ENCODE measurements around the gene DENND1B. TPM values are rescaled to one million over a fixed set of nuclear protein-coding genes. Genes with fewer than 3 reads are reported as not detected.

Gene DENND1B
- total RNA-seq, 4 donors from 2014 or later, result 3.3 to 21.7 (median 8.9) TPM

- no peak for ATAC-seq
- TF ChIP-seq POLR2A (IDR thresholded peaks at IDR 0.05) (no peak), CTCF (IDR thresholded peaks at IDR 0.05 in 4 of 5, conservative IDR thresholded peaks at IDR 0.05 in 1 of 5) (no peak)
These were observed 35.5 kb upstream of the DENND1B start for GRCh38 chr1:197810812-197811211.

GRCh38 chr1:197808880-197809279 is 33.6 kb upstream of the DENND1B start:
- no peaks in the 10 kb centered on the region for H3K4me1 ChIP-seq
- no peaks in the 10 kb centered on the region for H3K9me3 ChIP-seq
- intact Hi-C loops (cut with DNase I; ENCODE audit: low total_unique reads), result no loop called here
- no peaks in the 10 kb centered on the region for H3K27me3 ChIP-seq
- no peak overlapping the region for H3K4me3 ChIP-seq
- H3K36me3 ChIP-seq, result no peaks in the 10 kb centered on the region
- in situ Hi-C loops (cut with MboI; ENCODE audit: low sequenced_read_pairs in 4 of 4), result no loop called here
- no peak overlapping the region for H3K27ac ChIP-seq
- TF ChIP-seq POLR2A (IDR thresholded peaks at IDR 0.05) (no peak), CTCF (IDR thresholded peaks at IDR 0.05 in 4 of 5, conservative IDR thresholded peaks at IDR 0.05 in 1 of 5) (no peak)
- DNase-seq (no peak), ATAC-seq (no peak)

More at GRCh38 chr1:197810812-197811211, 35.5 kb upstream of the DENND1B start:
- Histone ChIP-seq H3K4me1 (no peaks in the 10 kb centered on the region), H3K36me3 (no peaks in the 10 kb centered on the region), H3K27ac (no peak overlapping the region), H3K27me3 (no peaks in the 10 kb centered on the region), H3K9me3 (no peaks in the 10 kb centered on the region), H3K4me3 (no peak overlapping the region)
- in situ Hi-C loops (cut with MboI; ENCODE audit: low sequenced_read_pairs in 4 of 4), result no loop called here
- intact Hi-C loops (cut with DNase I; ENCODE audit: low total_unique reads), result no loop called here
- no peak for DNase-seq

GRCh38 chr1:197807739-197808453 is 32.6 kb upstream of the DENND1B start:
- Histone ChIP-seq H3K4me1 (no peaks in the 10 kb centered on the region), H3K9me3 (no peaks in the 10 kb centered on the region), H3K36me3 (no peaks in the 10 kb centered on the region), H3K27ac (no peak overlapping the region), H3K27me3 (no peaks in the 10 kb centered on the region), H3K4me3 (no peak overlapping the region)
- intact Hi-C loops (cut with DNase I; ENCODE audit: low total_unique reads) (no loop called here), in situ Hi-C loops (cut with MboI; ENCODE audit: low sequenced_read_pairs in 4 of 4) (no loop called here)
- DNase-seq (no peak), ATAC-seq (no peak)
- TF ChIP-seq POLR2A (IDR thresholded peaks at IDR 0.05) (no peak), CTCF (IDR thresholded peaks at IDR 0.05 in 4 of 5, conservative IDR thresholded peaks at IDR 0.05 in 1 of 5) (no peak)

- no peak for DNase-seq
- Histone ChIP-seq H3K9me3 (no peaks in the 10 kb centered on the region), H3K27me3 (no peaks in the 10 kb centered on the region), H3K4me3 (no peak overlapping the region), H3K27ac (no peak overlapping the region), H3K36me3 (no peaks in the 10 kb centered on the region), H3K4me1 (no peaks in the 10 kb centered on the region)
- intact Hi-C loops (cut with DNase I; ENCODE audit: low total_unique reads), result no loop called here
- no peak for ATAC-seq
- in situ Hi-C loops (cut with MboI; ENCODE audit: low sequenced_read_pairs in 4 of 4), result no loop called here
- TF ChIP-seq CTCF (IDR thresholded peaks at IDR 0.05 in 4 of 5, conservative IDR thresholded peaks at IDR 0.05 in 1 of 5) (no peak), POLR2A (IDR thresholded peaks at IDR 0.05) (no peak)
These were observed 31.9 kb upstream of the DENND1B start for GRCh38 chr1:197807216-197807615.

GRCh38 chr1:197806718-197807117 is 31.4 kb upstream of the DENND1B start:
- in situ Hi-C loops (cut with MboI; ENCODE audit: low sequenced_read_pairs in 4 of 4) (no loop called here), intact Hi-C loops (cut with DNase I; ENCODE audit: low total_unique reads) (no loop called here)
- DNase-seq, result no peak
- ATAC-seq, result no peak
- Histone ChIP-seq H3K4me3 (no peak overlapping the region), H3K4me1 (no peaks in the 10 kb centered on the region), H3K27ac (no peak overlapping the region), H3K27me3 (no peaks in the 10 kb centered on the region), H3K9me3 (no peaks in the 10 kb centered on the region), H3K36me3 (no peaks in the 10 kb centered on the region)
- TF ChIP-seq POLR2A (IDR thresholded peaks at IDR 0.05), result no peak
- TF ChIP-seq CTCF (IDR thresholded peaks at IDR 0.05 in 4 of 5, conservative IDR thresholded peaks at IDR 0.05 in 1 of 5), result no peak
